ENCODE results near the gene SCAMP1. TPM values are rescaled to one million over a fixed set of nuclear protein-coding genes. Genes with fewer than 3 reads are reported as not detected.

SCAMP1 gene
- polyA plus RNA-seq, 3 donors: 5.4 to 52.4 (median 47.8) TPM

DNA sequence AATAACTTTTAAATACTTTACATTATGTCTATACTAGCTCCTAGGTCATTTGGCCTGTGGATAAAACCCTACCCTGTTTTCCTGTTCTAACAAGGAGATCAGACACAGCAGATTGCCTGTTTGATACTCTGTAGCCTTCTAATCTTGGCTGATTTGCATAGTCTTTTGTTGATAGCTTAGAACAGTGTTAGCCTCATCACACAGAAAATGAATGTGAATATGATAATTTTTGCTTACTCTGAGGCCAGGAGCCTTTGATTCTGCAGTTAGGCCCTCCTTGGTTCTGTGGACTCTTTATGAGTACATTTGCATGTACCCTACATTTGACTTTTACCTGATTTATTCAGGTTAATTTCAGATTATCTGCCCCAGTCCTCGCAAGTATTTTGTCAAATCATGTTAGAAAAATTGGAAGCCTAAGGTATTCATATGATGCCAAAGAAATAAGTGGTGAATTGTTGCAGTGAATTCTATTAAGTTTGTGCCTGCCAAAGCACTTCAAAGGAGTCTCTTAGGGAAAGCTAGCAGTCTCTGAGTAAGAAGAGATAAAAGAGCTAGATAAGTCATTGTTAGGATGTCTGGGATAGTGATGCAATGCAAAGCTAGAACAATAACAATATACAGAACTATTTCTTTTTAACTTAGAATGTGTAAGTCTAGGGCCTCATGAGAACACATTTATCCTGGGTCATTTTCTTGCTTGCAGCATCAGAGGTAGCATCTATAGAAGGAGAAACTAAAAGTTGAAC, 56.4 kb downstream of the SCAMP1 start:
- Histone ChIP-seq H3K4me2 (replicated peaks; ENCODE audit: extremely low read depth, low read length, poor library complexity, severe bottlenecking) (no peak overlapping the region), H3K4me3 (replicated peaks in 1 of 3; ENCODE audit: low read depth in 2 of 3, low read length in 3 of 3) (no peak overlapping the region), H3K27me3 (ENCODE audit: control insufficient read depth in 2 of 2, insufficient read depth in 2 of 2, low read length in 2 of 2) (no peaks in the 10 kb centered on the region), H3K79me2 (ENCODE audit: insufficient read depth, low read length) (peaks cover 9% of the 10 kb centered on the region), H3K9ac (ENCODE audit: insufficient read depth, low read length, poor library complexity, severe bottlenecking) (no peak overlapping the region), H2AFZ (ENCODE audit: insufficient read depth, low read depth, low read length, poor library complexity, severe bottlenecking) (no peak overlapping the region), H3K4me1 (ENCODE audit: control insufficient read depth in 1 of 2, insufficient read depth in 2 of 2, low read length in 2 of 2) (no peaks in the 10 kb centered on the region), H3K36me3 (replicated peaks in 1 of 2; ENCODE audit: control insufficient read depth in 1 of 2, insufficient read depth in 2 of 2, low read length in 2 of 2) (peaks cover 12 to 49% of the 10 kb centered on the region in 2 donors), H4K20me1 (ENCODE audit: insufficient read depth, low read length) (no peaks in the 10 kb centered on the region), H3K9me3 (replicated peaks in 1 of 2; ENCODE audit: control insufficient read depth in 1 of 2, insufficient read depth in 1 of 2, low read length in 2 of 2) (no peaks in the 10 kb centered on the region), H3K27ac (ENCODE audit: low read depth in 1 of 2, low read length in 2 of 2) (no peak overlapping the region)
- H3K27me3 Mint-ChIP-seq (ENCODE audit: low read depth in 3 of 3): peaks cover 0 to 2% (median 0%) of the 10 kb centered on the region in 3 donors
- H3K4me1 Mint-ChIP-seq: peaks cover 7% of the 10 kb centered on the region
- no peak overlapping the region for H3K27ac Mint-ChIP-seq
- intact Hi-C loops (cut with micrococcal nuclease): no loop called here
- peaks cover 34 to 43% of the 10 kb centered on the region in 2 donors for H3K36me3 Mint-ChIP-seq
- H3K4me3 Mint-ChIP-seq: no peak overlapping the region
- TF ChIP-seq, protein P1, sequence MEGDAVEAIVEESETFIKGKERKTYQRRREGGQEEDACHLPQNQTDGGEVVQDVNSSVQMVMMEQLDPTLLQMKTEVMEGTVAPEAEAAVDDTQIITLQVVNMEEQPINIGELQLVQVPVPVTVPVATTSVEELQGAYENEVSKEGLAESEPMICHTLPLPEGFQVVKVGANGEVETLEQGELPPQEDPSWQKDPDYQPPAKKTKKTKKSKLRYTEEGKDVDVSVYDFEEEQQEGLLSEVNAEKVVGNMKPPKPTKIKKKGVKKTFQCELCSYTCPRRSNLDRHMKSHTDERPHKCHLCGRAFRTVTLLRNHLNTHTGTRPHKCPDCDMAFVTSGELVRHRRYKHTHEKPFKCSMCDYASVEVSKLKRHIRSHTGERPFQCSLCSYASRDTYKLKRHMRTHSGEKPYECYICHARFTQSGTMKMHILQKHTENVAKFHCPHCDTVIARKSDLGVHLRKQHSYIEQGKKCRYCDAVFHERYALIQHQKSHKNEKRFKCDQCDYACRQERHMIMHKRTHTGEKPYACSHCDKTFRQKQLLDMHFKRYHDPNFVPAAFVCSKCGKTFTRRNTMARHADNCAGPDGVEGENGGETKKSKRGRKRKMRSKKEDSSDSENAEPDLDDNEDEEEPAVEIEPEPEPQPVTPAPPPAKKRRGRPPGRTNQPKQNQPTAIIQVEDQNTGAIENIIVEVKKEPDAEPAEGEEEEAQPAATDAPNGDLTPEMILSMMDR (IDR thresholded peaks at IDR 0.05): no peak
- no CpG with 5 or more reads among the region's 1 CpG for WGBS (ENCODE audit: insufficient coverage)
- DNase-seq: no peak
- no peaks in the 10 kb centered on the region for H3K9me3 Mint-ChIP-seq

DNA sequence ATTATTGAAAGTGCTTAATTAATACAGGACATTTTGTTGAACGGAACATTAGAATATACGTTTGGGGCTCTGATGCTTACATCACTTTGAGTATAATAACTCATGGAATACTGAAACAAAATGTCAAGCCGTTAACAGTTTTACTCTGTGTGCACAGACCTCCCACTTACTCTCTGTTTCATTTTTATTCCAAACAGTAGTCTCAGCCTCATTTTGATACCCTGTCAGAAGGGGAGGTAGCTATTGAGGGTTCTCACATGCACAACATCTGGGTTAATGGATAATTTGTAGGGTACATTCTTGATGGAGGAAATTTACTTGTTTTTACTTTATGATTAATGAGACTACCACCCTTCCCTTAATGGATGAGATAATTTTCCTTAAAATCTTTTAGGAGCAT, 59.0 kb downstream of the SCAMP1 start:
- TF ChIP-seq, protein P1 (IDR thresholded peaks at IDR 0.05): no peak
- H3K27me3 Mint-ChIP-seq (ENCODE audit: low read depth in 3 of 3): no peaks in the 10 kb centered on the region
- Histone ChIP-seq H3K9ac (ENCODE audit: insufficient read depth, low read length, poor library complexity, severe bottlenecking) (no peak overlapping the region), H3K4me3 (replicated peaks in 1 of 3; ENCODE audit: low read depth in 2 of 3, low read length in 3 of 3) (no peak overlapping the region), H3K4me2 (replicated peaks; ENCODE audit: extremely low read depth, low read length, poor library complexity, severe bottlenecking) (no peak overlapping the region), H3K27ac (ENCODE audit: low read depth in 1 of 2, low read length in 2 of 2) (no peak overlapping the region), H3K27me3 (ENCODE audit: control insufficient read depth in 2 of 2, insufficient read depth in 2 of 2, low read length in 2 of 2) (no peaks in the 10 kb centered on the region), H3K79me2 (ENCODE audit: insufficient read depth, low read length) (no peaks in the 10 kb centered on the region), H4K20me1 (ENCODE audit: insufficient read depth, low read length) (no peaks in the 10 kb centered on the region), H3K36me3 (replicated peaks in 1 of 2; ENCODE audit: control insufficient read depth in 1 of 2, insufficient read depth in 2 of 2, low read length in 2 of 2) (peaks cover 12 to 60% of the 10 kb centered on the region in 2 donors), H3K9me3 (replicated peaks in 1 of 2; ENCODE audit: control insufficient read depth in 1 of 2, insufficient read depth in 1 of 2, low read length in 2 of 2) (no peaks in the 10 kb centered on the region), H3K4me1 (ENCODE audit: control insufficient read depth in 1 of 2, insufficient read depth in 2 of 2, low read length in 2 of 2) (peaks cover 0 to 2% of the 10 kb centered on the region in 2 donors), H2AFZ (ENCODE audit: insufficient read depth, low read depth, low read length, poor library complexity, severe bottlenecking) (no peak overlapping the region)
- DNase-seq: no peak
- H3K4me3 Mint-ChIP-seq: no peak overlapping the region
- no CpG with 5 or more reads among the region's 3 CpGs for WGBS (ENCODE audit: insufficient coverage)
- intact Hi-C loops (cut with micrococcal nuclease): no loop called here
- H3K36me3 Mint-ChIP-seq: peaks cover 41 to 51% of the 10 kb centered on the region in 2 donors
- no peak overlapping the region for H3K27ac Mint-ChIP-seq
- H3K9me3 Mint-ChIP-seq: no peaks in the 10 kb centered on the region
- H3K4me1 Mint-ChIP-seq: peaks cover 9% of the 10 kb centered on the region

Data from CD14-positive monocyte (primary cell).